GM18951 (cell line): ENCODE results near the gene FGD6.

Experiments
- POLR2A ChIP-seq: IDR thresholded peaks from 4 replicates; pipeline ENCODE4 v1.6.1; 2011; ENCODE audit warnings: mild to moderate bottlenecking; ENCODE audit not compliant: insufficient read length, insufficient read depth; ENCODE audit errors: extremely low read depth
- in situ Hi-C: fragments of 300-500 bp; cut with MboI; formaldehyde crosslinking; loops from one replicate; pipeline ENCODE4 v1.12.0; 2022; ENCODE audit warnings: low sequenced_read_pairs, mixed read lengths, inconsistent platforms; ENCODE audit not compliant: unreplicated experiment

FGD6 gene

GRCh38 chr12:95051241-95051640, 166.0 kb downstream of the FGD6 start:
- in situ Hi-C loops: no loop called here
- TF ChIP-seq POLR2A: no peak

GRCh38 chr12:95037906-95038305, 179.4 kb downstream of the FGD6 start:
- TF ChIP-seq POLR2A: no peak
- in situ Hi-C loops: no loop called here

- TF ChIP-seq POLR2A: no peak
- in situ Hi-C loops: no loop called here
These were observed 182.5 kb downstream of the FGD6 start for GRCh38 chr12:95034750-95035149.
